ENCODE measurements around the gene JAG2.

DNA sequence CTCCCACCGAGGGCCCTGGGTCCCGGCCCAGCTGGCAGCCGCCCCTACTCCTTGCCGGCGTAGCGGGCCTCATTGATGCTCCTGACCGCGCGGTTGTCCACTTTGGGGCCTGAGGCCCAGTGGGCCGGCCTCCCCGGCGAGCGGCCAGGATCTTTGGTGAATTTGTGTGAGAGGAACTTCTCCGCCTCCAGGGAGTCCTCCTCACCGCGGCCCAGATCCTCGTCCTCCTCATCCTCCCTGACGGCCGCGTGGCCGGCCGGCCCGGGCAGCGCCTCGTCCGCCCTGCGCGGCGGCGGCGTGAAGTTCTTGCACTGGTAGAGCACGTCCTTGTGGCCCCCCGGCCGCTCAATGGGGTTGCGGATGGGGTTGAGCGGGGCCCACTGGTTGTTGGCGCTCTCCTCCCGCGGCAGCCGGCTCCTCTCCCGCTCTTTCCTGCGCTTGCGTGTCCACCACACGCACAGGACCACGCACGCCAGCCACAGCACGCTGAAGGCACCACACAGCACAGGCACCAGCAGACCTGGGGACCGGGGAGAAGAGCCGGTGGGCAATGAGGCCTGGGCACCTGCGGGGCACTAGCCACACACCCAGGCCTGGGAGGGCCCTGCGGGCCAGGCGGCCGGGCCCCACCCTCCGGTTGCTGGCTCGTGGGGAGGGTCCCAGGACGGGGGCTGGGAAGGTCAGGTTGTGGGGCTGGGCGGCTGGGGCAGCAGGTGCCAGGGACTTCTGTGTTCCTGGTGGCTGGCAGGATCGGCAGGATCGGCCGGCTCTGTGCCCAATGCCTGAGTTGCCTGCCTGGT lies 25.7 kb downstream of the JAG2 start:
- no peak for TF ChIP-seq MXI1 (IDR thresholded peaks at IDR 0.05; ENCODE audit: borderline replicate concordance, low read depth, low read length)
- no peak for TF ChIP-seq SMC3 (IDR thresholded peaks at IDR 0.05; ENCODE audit: low read depth, low read length)
- no peak for TF ChIP-seq POLR2A (IDR thresholded peaks at IDR 0.05; ENCODE audit: low read depth, low read length)
- TF ChIP-seq, protein P1, sequence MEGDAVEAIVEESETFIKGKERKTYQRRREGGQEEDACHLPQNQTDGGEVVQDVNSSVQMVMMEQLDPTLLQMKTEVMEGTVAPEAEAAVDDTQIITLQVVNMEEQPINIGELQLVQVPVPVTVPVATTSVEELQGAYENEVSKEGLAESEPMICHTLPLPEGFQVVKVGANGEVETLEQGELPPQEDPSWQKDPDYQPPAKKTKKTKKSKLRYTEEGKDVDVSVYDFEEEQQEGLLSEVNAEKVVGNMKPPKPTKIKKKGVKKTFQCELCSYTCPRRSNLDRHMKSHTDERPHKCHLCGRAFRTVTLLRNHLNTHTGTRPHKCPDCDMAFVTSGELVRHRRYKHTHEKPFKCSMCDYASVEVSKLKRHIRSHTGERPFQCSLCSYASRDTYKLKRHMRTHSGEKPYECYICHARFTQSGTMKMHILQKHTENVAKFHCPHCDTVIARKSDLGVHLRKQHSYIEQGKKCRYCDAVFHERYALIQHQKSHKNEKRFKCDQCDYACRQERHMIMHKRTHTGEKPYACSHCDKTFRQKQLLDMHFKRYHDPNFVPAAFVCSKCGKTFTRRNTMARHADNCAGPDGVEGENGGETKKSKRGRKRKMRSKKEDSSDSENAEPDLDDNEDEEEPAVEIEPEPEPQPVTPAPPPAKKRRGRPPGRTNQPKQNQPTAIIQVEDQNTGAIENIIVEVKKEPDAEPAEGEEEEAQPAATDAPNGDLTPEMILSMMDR (conservative IDR thresholded peaks at IDR 0.05; ENCODE audit: low read depth, low read length): no peak
- no peak for TF ChIP-seq MAZ (IDR thresholded peaks at IDR 0.05; ENCODE audit: borderline replicate concordance, low read depth, low read length)
- no peak for TF ChIP-seq MAFK (IDR thresholded peaks at IDR 0.05; ENCODE audit: low read depth, low read length)
- TF ChIP-seq NFE2L2 (IDR thresholded peaks at IDR 0.05; ENCODE audit: low read depth, low read length): no peak
- TF ChIP-seq CHD1 (IDR thresholded peaks at IDR 0.05; ENCODE audit: low read depth, low read length): no peak
- no peak for TF ChIP-seq RAD21 (IDR thresholded peaks at IDR 0.05; ENCODE audit: low read length)
- no peak for TF ChIP-seq CEBPB (IDR thresholded peaks at IDR 0.05; ENCODE audit: low read depth, low read length)
- TF ChIP-seq RFX5 (IDR thresholded peaks at IDR 0.05; ENCODE audit: low read depth, low read length): no peak
- no peak for TF ChIP-seq BHLHE40 (IDR thresholded peaks at IDR 0.05; ENCODE audit: low read depth, low read length)
- TF ChIP-seq, protein P2, sequence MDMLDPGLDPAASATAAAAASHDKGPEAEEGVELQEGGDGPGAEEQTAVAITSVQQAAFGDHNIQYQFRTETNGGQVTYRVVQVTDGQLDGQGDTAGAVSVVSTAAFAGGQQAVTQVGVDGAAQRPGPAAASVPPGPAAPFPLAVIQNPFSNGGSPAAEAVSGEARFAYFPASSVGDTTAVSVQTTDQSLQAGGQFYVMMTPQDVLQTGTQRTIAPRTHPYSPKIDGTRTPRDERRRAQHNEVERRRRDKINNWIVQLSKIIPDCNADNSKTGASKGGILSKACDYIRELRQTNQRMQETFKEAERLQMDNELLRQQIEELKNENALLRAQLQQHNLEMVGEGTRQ (IDR thresholded peaks at IDR 0.05; ENCODE audit: low read depth, low read length): no peak
- no peak for TF ChIP-seq RCOR1 (IDR thresholded peaks at IDR 0.05; ENCODE audit: insufficient replicate concordance, low read length)

Measured in IMR-90 (cell line).